SK-N-SH treated with all-trans-retinoic acid at 6 μM for 48 hours (cell line): ENCODE measurements around the gene INCA1.
A peak's percentile ranks its signal among the peaks of the same experiment; 100 is the strongest.

ENCODE experiments used
- ATAC-seq: fragments of 200-7000 bp; cut with Tn5 transposase; 3 replicates; pipeline ENCODE4 v1.9.1; 2020; ENCODE audit warnings: mild to moderate bottlenecking, moderate library complexity
- BACH2 ChIP-seq: fragments of 250-450 bp; sonication (Bioruptor Pico); IDR thresholded peaks from 2 replicates; pipeline ENCODE4 v1.9.0; 2021; ENCODE audit warnings: mild to moderate bottlenecking, borderline replicate concordance
- CREB5 ChIP-seq: fragments of 250-450 bp; sonication (Bioruptor Pico); IDR thresholded peaks from 2 replicates; pipeline ENCODE4 v1.5.1; 2020; ENCODE audit warnings: low read depth, mild to moderate bottlenecking, moderate library complexity
- CSDC2 ChIP-seq: fragments of 250-450 bp; sonication (Bioruptor Pico); IDR thresholded peaks from 2 replicates; pipeline ENCODE4 v1.5.0; 2020; ENCODE audit warnings: mild to moderate bottlenecking, moderate library complexity
- CSRNP3 ChIP-seq: fragments of 250-450 bp; sonication (Bioruptor Pico); IDR thresholded peaks from 2 replicates; pipeline ENCODE4 v1.5.1; 2021; ENCODE audit warnings: mild to moderate bottlenecking, moderate library complexity
- ESRRG ChIP-seq: fragments of 250-450 bp; sonication (Bioruptor Pico); IDR thresholded peaks from 2 replicates; pipeline ENCODE4 v1.6.1; 2021; ENCODE audit warnings: mild to moderate bottlenecking
- ISL1 ChIP-seq: fragments of 250-450 bp; sonication (Bioruptor Pico); IDR thresholded peaks from 2 replicates; pipeline ENCODE4 v2.1.2; 2022; ENCODE audit warnings: mild to moderate bottlenecking, moderate library complexity
- OSR1 ChIP-seq: fragments of 250-450 bp; sonication (Bioruptor Pico); IDR thresholded peaks from 2 replicates; pipeline ENCODE4 v1.8.0; 2022; ENCODE audit warnings: moderate library complexity, mild to moderate bottlenecking, inconsistent platforms
- PATZ1 ChIP-seq: fragments of 250-450 bp; sonication (Bioruptor Pico); IDR thresholded peaks from 2 replicates; pipeline ENCODE4 v1.8.0; 2020; ENCODE audit warnings: mild to moderate bottlenecking, moderate library complexity, borderline replicate concordance
- POU6F1 ChIP-seq: fragments of 250-450 bp; sonication (Bioruptor Pico); IDR thresholded peaks from 2 replicates; pipeline ENCODE4 v1.8.0; 2021; ENCODE audit warnings: low read depth, mild to moderate bottlenecking, moderate library complexity, borderline replicate concordance
- PPARA ChIP-seq: fragments of 250-450 bp; sonication (Bioruptor Pico); IDR thresholded peaks from 2 replicates; pipeline ENCODE4 v1.5.0; 2020; ENCODE audit warnings: mild to moderate bottlenecking, borderline replicate concordance
- SNAI2 ChIP-seq: fragments of 250-450 bp; sonication (Bioruptor Pico); IDR thresholded peaks from 2 replicates; pipeline ENCODE4 v1.5.0; 2020; ENCODE audit warnings: mild to moderate bottlenecking, moderate library complexity
- TCF4 ChIP-seq: fragments of 250-450 bp; sonication (Bioruptor Pico); IDR thresholded peaks from 2 replicates; pipeline ENCODE4 v1.8.0; 2021; ENCODE audit warnings: mild to moderate bottlenecking, moderate library complexity, borderline replicate concordance
- TOX ChIP-seq: fragments of 250-450 bp; sonication (Bioruptor Pico); IDR thresholded peaks from 2 replicates; pipeline ENCODE4 v1.8.0; 2021; ENCODE audit warnings: mild to moderate bottlenecking, moderate library complexity, borderline replicate concordance
- TSHZ2 ChIP-seq: fragments of 250-450 bp; sonication (Bioruptor Pico); IDR thresholded peaks from 2 replicates; pipeline ENCODE4 v1.5.0; 2020; ENCODE audit warnings: mild to moderate bottlenecking, moderate library complexity
- ZC3H10 ChIP-seq: fragments of 250-450 bp; sonication (Bioruptor Pico); IDR thresholded peaks from 2 replicates; pipeline ENCODE4 v1.5.1; 2021; ENCODE audit warnings: mild to moderate bottlenecking, moderate library complexity
- ZFP30 ChIP-seq: fragments of 450-650 bp; formaldehyde crosslinking; IDR thresholded peaks from 2 replicates; pipeline ENCODE4 v1.5.0; 2022; ENCODE audit warnings: mild to moderate bottlenecking, moderate library complexity
- ZNF565 ChIP-seq: fragments of 450-650 bp; formaldehyde crosslinking; conservative IDR thresholded peaks from 2 replicates; pipeline ENCODE4 v1.5.0; 2020; ENCODE audit warnings: low read depth, mild to moderate bottlenecking, moderate library complexity
- ZNF70 ChIP-seq: fragments of 450-650 bp; formaldehyde crosslinking; IDR thresholded peaks from 2 replicates; pipeline ENCODE4 v1.5.0; 2020; ENCODE audit warnings: mild to moderate bottlenecking, moderate library complexity
- ZNF8 ChIP-seq: fragments of 450-650 bp; formaldehyde crosslinking; IDR thresholded peaks from 2 replicates; pipeline ENCODE4 v1.5.0; 2020; ENCODE audit warnings: mild to moderate bottlenecking, moderate library complexity

The INCA1 gene

GRCh38 chr17:4944554-4945175 lies 52.7 kb downstream of the INCA1 start:
- no peak for ATAC-seq
- TF ChIP-seq POU6F1 (CRISPR knock-in tag) (no peak), ZNF70 (CRISPR knock-in tag) (no peak), OSR1 (CRISPR knock-in tag) (no peak), CSRNP3 (CRISPR knock-in tag) (0 out of 2 replicates have a peak, but pooled peaks have one; percentile 56), CSDC2 (no peak), TOX (CRISPR knock-in tag) (no peak)

GRCh38 chr17:4944163-4944553 lies 53.2 kb downstream of the INCA1 start:
- ATAC-seq, result no peak
- TF ChIP-seq SNAI2 (CRISPR knock-in tag) (no peak), BACH2 (CRISPR knock-in tag) (no peak), CSDC2 (no peak), PPARA (CRISPR knock-in tag) (no peak), TSHZ2 (CRISPR knock-in tag) (no peak), OSR1 (CRISPR knock-in tag) (no peak), ZNF565 (CRISPR knock-in tag) (no peak), ESRRG (no peak), ZNF8 (no peak), ZC3H10 (CRISPR knock-in tag) (no peak), POU6F1 (CRISPR knock-in tag) (no peak), ISL1 (CRISPR knock-in tag) (no peak), ZNF70 (CRISPR knock-in tag) (no peak), TOX (CRISPR knock-in tag) (no peak)
- TF ChIP-seq, all 23 proteins: peak for 0

GRCh38 chr17:4942760-4943508 lies 54.4 kb downstream of the INCA1 start:
- no peak for ATAC-seq
- TF ChIP-seq TSHZ2 (CRISPR knock-in tag) (no peak), ZNF565 (CRISPR knock-in tag) (no peak), ESRRG (no peak), ZC3H10 (CRISPR knock-in tag) (no peak), CREB5 (CRISPR knock-in tag) (no peak), ZFP30 (CRISPR knock-in tag) (no peak), TCF4 (CRISPR knock-in tag) (no peak), CSRNP3 (CRISPR knock-in tag) (no peak), BACH2 (CRISPR knock-in tag) (no peak), PATZ1 (CRISPR knock-in tag) (no peak), ZNF70 (CRISPR knock-in tag) (no peak), OSR1 (CRISPR knock-in tag) (no peak), ZNF8 (no peak), TOX (CRISPR knock-in tag) (no peak)
